GM15510 (cell line): ENCODE measurements around the gene CFAP57.

ENCODE experiments used
- POLR2A ChIP-seq: IDR thresholded peaks from 3 replicates; pipeline ENCODE4 v1.6.1; 2011; ENCODE audit warnings: borderline replicate concordance; ENCODE audit not compliant: insufficient read length; ENCODE audit errors: extremely low read depth

CFAP57 gene

DNA sequence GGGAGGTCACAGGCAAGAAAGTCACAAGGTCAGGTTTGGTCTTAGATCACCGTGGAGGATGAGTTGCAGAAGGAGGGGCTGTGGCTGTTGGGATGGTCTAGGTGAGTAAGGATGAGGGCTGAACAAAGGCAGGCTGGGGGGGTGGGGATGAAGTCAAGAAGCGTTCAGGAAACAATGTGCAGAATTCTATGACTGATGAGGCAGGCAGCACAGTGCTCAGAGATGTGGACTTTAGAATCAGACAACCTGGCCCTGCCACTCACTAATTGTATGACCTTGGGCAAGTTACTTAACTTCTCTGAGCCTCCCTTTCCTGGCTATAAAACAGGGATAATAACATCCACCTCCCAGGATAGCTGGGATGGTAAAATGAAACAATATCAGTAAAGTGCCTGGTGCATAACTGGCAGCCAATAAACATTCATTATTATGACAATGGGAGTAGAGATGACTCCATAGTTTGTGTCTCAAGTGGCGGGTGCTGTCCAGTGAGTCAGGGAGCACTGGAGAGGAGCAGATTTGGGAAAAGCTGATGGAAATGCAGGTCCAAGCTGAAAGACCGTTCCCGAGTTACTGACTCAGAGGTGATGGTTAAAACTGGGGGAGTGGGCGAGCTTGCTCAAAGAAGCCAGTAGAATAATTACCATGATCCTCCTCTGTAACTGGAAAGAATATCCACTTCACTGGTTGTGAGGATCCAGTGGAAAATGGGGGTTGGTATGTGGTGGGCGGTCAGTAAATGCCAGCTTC is 130.8 kb downstream of the CFAP57 start:
- no peak for TF ChIP-seq POLR2A

DNA sequence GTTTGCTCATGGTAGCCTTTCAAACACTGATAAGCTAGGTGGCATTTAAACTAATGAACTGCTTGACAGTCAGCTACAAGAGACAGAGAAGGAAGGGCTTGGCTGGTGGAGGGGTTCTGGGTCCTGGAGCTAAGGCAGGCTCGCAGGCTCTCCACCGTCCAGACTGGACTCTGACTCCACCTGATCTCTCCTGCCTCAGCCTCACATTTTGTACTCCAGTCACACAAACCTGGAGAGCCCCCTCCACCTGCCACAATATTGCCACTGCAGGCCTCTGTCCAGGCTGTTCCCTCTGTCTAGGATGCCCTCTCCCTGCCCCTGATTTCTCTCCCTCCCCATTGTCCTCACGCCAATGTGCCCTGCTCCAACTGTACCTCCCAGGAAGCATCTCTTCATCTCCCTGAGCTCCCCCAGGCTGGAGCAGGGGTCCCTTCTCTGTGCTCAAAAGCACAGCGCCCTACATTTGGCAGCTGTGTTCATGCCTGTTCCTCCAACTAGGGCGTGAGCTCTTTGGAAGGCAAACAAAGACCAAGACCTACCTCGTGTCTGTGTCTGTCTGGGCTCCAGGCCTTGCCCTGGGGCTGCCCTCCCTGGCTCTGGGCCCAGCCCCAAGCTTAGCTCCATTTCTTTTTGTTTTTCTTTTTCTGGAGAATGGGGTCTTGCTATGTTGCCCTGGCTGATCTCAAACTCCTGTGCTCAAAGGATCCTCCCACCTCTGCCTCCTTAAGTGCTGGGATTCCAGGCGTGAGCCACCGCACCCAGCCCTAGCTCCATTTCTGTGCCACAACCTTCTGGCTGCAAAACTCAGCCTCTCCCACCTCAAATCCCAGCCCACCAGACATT is 131.6 kb downstream of the CFAP57 start:
- TF ChIP-seq POLR2A = no peak
